ENCODE measurements around the gene ICA1. TPM values are rescaled to one million over a fixed set of nuclear protein-coding genes. Genes with fewer than 3 reads are reported as not detected.
A peak's percentile ranks its signal among the peaks of the same experiment; 100 is the strongest.

The ICA1 gene
- total RNA-seq, 1 experiment from 2014 or later: 28.8 TPM

DNA sequence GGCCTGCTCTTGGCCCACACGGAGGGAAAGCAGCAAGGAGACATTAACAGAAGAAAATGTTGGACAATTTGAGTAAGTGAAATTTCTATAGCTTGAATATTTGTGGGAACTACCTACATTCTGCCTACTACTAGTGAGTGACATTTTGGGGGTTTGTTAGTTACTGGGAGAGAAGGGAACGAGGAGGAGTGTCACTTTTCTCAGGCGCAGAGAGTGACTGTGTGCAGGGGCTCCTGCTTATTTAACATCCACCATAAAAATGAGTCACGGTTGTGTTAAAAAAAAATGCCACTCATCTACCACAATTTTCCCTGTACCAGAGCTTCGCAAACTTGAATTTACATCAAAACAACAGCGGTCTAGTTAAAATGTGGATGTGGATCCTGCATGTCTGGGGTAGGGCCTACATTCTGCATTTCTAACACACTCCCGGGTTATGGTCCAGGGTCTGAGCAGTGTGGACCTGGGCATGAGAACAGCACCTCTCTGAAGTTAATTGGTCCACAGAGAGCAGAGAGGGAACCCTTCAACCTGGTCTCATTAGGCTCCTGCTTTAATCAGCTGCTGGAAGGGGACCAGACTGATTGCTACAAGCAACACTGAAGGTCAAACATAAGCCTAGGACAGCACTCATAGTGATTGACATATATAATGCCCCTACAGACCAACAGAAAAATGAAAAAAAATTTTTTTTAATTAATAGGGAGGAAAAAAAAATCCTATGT lies 41.4 kb downstream of the ICA1 start:
- H2BK12ac ChIP-seq (ENCODE audit: insufficient read length, low read depth, low read length): no peak overlapping the region

More for the DNA sequence above, 41.4 kb downstream of the ICA1 start:
- H3K4ac ChIP-seq (ENCODE audit: low read depth, low read length): no peak overlapping the region; the same call in 1 of the 2 replicates
- no peak overlapping the region for H3K23ac ChIP-seq (ENCODE audit: insufficient read length, low read depth, low read length)
- H3K14ac ChIP-seq (ENCODE audit: insufficient read depth, low read length): no peak overlapping the region
- no peak overlapping the region for H3K27ac ChIP-seq (ENCODE audit: insufficient read length, low read depth, low read length)
- no peaks in the 10 kb centered on the region for H3K27me3 Mint-ChIP-seq (ENCODE audit: low read depth)
- H3K56ac ChIP-seq (ENCODE audit: insufficient read length, low read depth, low read length): no peak overlapping the region
- no peak overlapping the region for H2AFZ ChIP-seq (ENCODE audit: low read length)
- WGBS (ENCODE audit: extremely low coverage, insufficient read length, low lambda C conversion rate): no CpG with 5 or more reads among the region's 7 CpGs
- no peak overlapping the region for H3K4me3 Mint-ChIP-seq
- no peak overlapping the region for H4K91ac ChIP-seq (ENCODE audit: insufficient read length, low read depth, low read length)
- no peak overlapping the region for H2BK20ac ChIP-seq (ENCODE audit: low read depth, low read length, poor library complexity, severe bottlenecking)
- H3K79me2 ChIP-seq (ENCODE audit: insufficient read depth, low read length): no peaks in the 10 kb centered on the region
- H3K79me1 ChIP-seq (ENCODE audit: insufficient read depth, low read depth, low read length, poor library complexity, severe bottlenecking): no peaks in the 10 kb centered on the region
- peaks cover 6% of the 10 kb centered on the region; the same call in 1 of the 2 replicates for H3K4me1 ChIP-seq (ENCODE audit: insufficient read depth, low read length)
- H3T11ph ChIP-seq (ENCODE audit: low read length): no peak overlapping the region
- H2BK120ac ChIP-seq (ENCODE audit: low read depth, low read length, poor library complexity, severe bottlenecking): no peak overlapping the region
- H3K27me3 ChIP-seq (ENCODE audit: insufficient read depth, low read length): no peaks in the 10 kb centered on the region
- H3K23me2 ChIP-seq (ENCODE audit: insufficient read length, low read depth, low read length, poor library complexity, severe bottlenecking): no peaks in the 10 kb centered on the region
- H2AK5ac ChIP-seq (ENCODE audit: insufficient read length, low read length): no peak overlapping the region
- no peaks in the 10 kb centered on the region for H4K20me1 ChIP-seq (ENCODE audit: control insufficient read depth, insufficient read depth, insufficient read length)
- no peak overlapping the region for H3K9ac ChIP-seq (ENCODE audit: extremely low read depth, insufficient read length, low read length)
- H3K9me3 Mint-ChIP-seq: no peaks in the 10 kb centered on the region
- peak overlapping the region; percentile 58 to 89 (median 88); a peak in 6 of 7 replicates for H3K27ac Mint-ChIP-seq
- no peak overlapping the region for H3K18ac ChIP-seq (ENCODE audit: insufficient read length, low read depth, low read length)
- H3K4me1 Mint-ChIP-seq: peaks cover 38 to 41% of the 10 kb centered on the region in 2 experiments
- no peak overlapping the region for H4K8ac ChIP-seq (replicated peaks; ENCODE audit: insufficient read length, low read depth, low read length)
- TF ChIP-seq CTCF (conservative IDR thresholded peaks at IDR 0.05): no peak
- peaks cover 0 to 13% (median 0%) of the 10 kb centered on the region in 3 experiments; a peak in 3 of 7 replicates for H3K36me3 Mint-ChIP-seq (ENCODE audit: insufficient read depth in 1 of 3, low read depth in 3 of 3)
- no peak overlapping the region for H2BK15ac ChIP-seq (ENCODE audit: low read depth, low read length)
- H4K5ac ChIP-seq (ENCODE audit: insufficient read length, low read depth, low read length): no peak overlapping the region
- H3K4me2 ChIP-seq (ENCODE audit: insufficient read depth, insufficient read length, low read length): no peak overlapping the region
- no peak for DNase-seq
- no peaks in the 10 kb centered on the region for H3K9me3 ChIP-seq (ENCODE audit: control insufficient read depth, low read depth, low read length)
- H2BK5ac ChIP-seq (ENCODE audit: insufficient read length, low read length): no peak overlapping the region

All from H9 (cell line).